Stimulated activated memory B cell treated with anti-CD40 and anti-IgM and Interleukin-4, amounts not matched to agents 10 μg/mL and 1 μg/mL and 100 μg/mL, for 72 hours (primary cell): ENCODE data around the gene STARD9.

Experiments used
- ATAC-seq: fragments of 150-1000 bp; cut with Tn5 transposase; 2 replicates; pipeline ENCODE4 v1.10.0; 2021
- H3K27ac Mint-ChIP-seq: one replicate; pipeline ENCODE4 v1.8.0; 2022; ENCODE audit warnings: mild to moderate bottlenecking, mixed read lengths
- H3K27me3 Mint-ChIP-seq: one replicate; pipeline ENCODE4 v1.8.0; 2022; ENCODE audit warnings: mixed read lengths
- H3K36me3 Mint-ChIP-seq: one replicate; pipeline ENCODE4 v1.8.0; 2022; ENCODE audit warnings: mixed read lengths
- H3K4me1 Mint-ChIP-seq: one replicate; pipeline ENCODE4 v1.8.0; 2022; ENCODE audit warnings: mixed read lengths
- H3K4me3 Mint-ChIP-seq: one replicate; pipeline ENCODE4 v1.8.0; 2022; ENCODE audit warnings: mild to moderate bottlenecking, moderate library complexity, mixed read lengths
- H3K9me3 Mint-ChIP-seq: one replicate; pipeline ENCODE4 v1.8.0; 2022; ENCODE audit warnings: mixed read lengths

The STARD9 gene

GRCh38 chr15:42732095-42732827, 156.9 kb downstream of the STARD9 start:
- peaks cover 21% of the 10 kb centered on the region for H3K4me1 Mint-ChIP-seq
- no peak overlapping the region for H3K27ac Mint-ChIP-seq
- no peak overlapping the region for H3K4me3 Mint-ChIP-seq
- no peaks in the 10 kb centered on the region for H3K27me3 Mint-ChIP-seq
- peaks cover 49% of the 10 kb centered on the region for H3K36me3 Mint-ChIP-seq
- no peaks in the 10 kb centered on the region for H3K9me3 Mint-ChIP-seq
- no peak for ATAC-seq

GRCh38 chr15:42733027-42733426, 157.6 kb downstream of the STARD9 start:
- Mint-ChIP-seq H3K4me1 (peaks cover 26% of the 10 kb centered on the region), H3K27ac (no peak overlapping the region), H3K9me3 (no peaks in the 10 kb centered on the region), H3K4me3 (no peak overlapping the region), H3K36me3 (peaks cover 42% of the 10 kb centered on the region), H3K27me3 (no peaks in the 10 kb centered on the region)
- no peak for ATAC-seq

- no peak overlapping the region for H3K4me3 Mint-ChIP-seq
- peaks cover 26% of the 10 kb centered on the region for H3K4me1 Mint-ChIP-seq
- no peak for ATAC-seq
- no peaks in the 10 kb centered on the region for H3K9me3 Mint-ChIP-seq
- no peaks in the 10 kb centered on the region for H3K27me3 Mint-ChIP-seq
- no peak overlapping the region for H3K27ac Mint-ChIP-seq
- H3K36me3 Mint-ChIP-seq = peaks cover 30% of the 10 kb centered on the region
Measured at GRCh38 chr15:42734076-42734672, 158.8 kb downstream of the STARD9 start.

GRCh38 chr15:42735382-42736165, 160.2 kb downstream of the STARD9 start:
- H3K9me3 Mint-ChIP-seq = no peaks in the 10 kb centered on the region
- H3K4me1 Mint-ChIP-seq = peaks cover 26% of the 10 kb centered on the region
- ATAC-seq = no peak
- H3K4me3 Mint-ChIP-seq = peak overlapping the region; percentile 76
- no peaks in the 10 kb centered on the region for H3K27me3 Mint-ChIP-seq
- peak overlapping the region; percentile 35 for H3K27ac Mint-ChIP-seq
- peaks cover 18% of the 10 kb centered on the region for H3K36me3 Mint-ChIP-seq

- peak; percentile 41 for ATAC-seq
- Mint-ChIP-seq H3K9me3 (no peaks in the 10 kb centered on the region), H3K27me3 (no peaks in the 10 kb centered on the region), H3K4me3 (peak overlapping the region; percentile 82), H3K36me3 (peaks cover 12% of the 10 kb centered on the region), H3K27ac (peak overlapping the region; percentile 35), H3K4me1 (peaks cover 26% of the 10 kb centered on the region)
Measured at GRCh38 chr15:42736178-42736792, 160.9 kb downstream of the STARD9 start.

- Mint-ChIP-seq H3K36me3 (peaks cover 5% of the 10 kb centered on the region), H3K9me3 (no peaks in the 10 kb centered on the region), H3K27me3 (no peaks in the 10 kb centered on the region), H3K4me1 (peaks cover 26% of the 10 kb centered on the region), H3K4me3 (peak within 1 kb of the TSS; percentile 82), H3K27ac (peak within 1 kb of the TSS; percentile 76)
- ATAC-seq = peak; percentile 97
Measured at GRCh38 chr15:42736793-42737528, 161.6 kb downstream of the STARD9 start, which contains the start of gene CDAN1. Gene CDAN1, minus strand, starts transcription at chr15:42737128. Its CDS starts 26 bp downstream, at chr15:42737102.

GRCh38 chr15:42737529-42738328, 162.3 kb downstream of the STARD9 start:
- Mint-ChIP-seq H3K4me1 (peaks cover 26% of the 10 kb centered on the region), H3K27me3 (no peaks in the 10 kb centered on the region), H3K9me3 (no peaks in the 10 kb centered on the region), H3K36me3 (peaks cover 2% of the 10 kb centered on the region), H3K4me3 (peak overlapping the region; percentile 82), H3K27ac (peak overlapping the region; percentile 76)
- no peak for ATAC-seq

- peaks cover 7% of the 10 kb centered on the region for H3K4me1 Mint-ChIP-seq
- no peak overlapping the region for H3K27ac Mint-ChIP-seq
- H3K4me3 Mint-ChIP-seq = no peak overlapping the region
- no peaks in the 10 kb centered on the region for H3K9me3 Mint-ChIP-seq
- H3K36me3 Mint-ChIP-seq = peaks cover 23% of the 10 kb centered on the region
- H3K27me3 Mint-ChIP-seq = no peaks in the 10 kb centered on the region
- no peak for ATAC-seq
Measured at GRCh38 chr15:42741710-42742109, 166.3 kb downstream of the STARD9 start.

- Mint-ChIP-seq H3K27ac (no peak overlapping the region), H3K9me3 (no peaks in the 10 kb centered on the region), H3K27me3 (no peaks in the 10 kb centered on the region), H3K36me3 (peaks cover 23% of the 10 kb centered on the region), H3K4me1 (peaks cover 7% of the 10 kb centered on the region), H3K4me3 (no peak overlapping the region)
- no peak for ATAC-seq
Measured at GRCh38 chr15:42742149-42742548, 166.7 kb downstream of the STARD9 start.

GRCh38 chr15:42744195-42744594, 168.8 kb downstream of the STARD9 start:
- Mint-ChIP-seq H3K27ac (no peak overlapping the region), H3K4me3 (no peak overlapping the region), H3K4me1 (no peaks in the 10 kb centered on the region), H3K9me3 (no peaks in the 10 kb centered on the region), H3K36me3 (peaks cover 28% of the 10 kb centered on the region), H3K27me3 (no peaks in the 10 kb centered on the region)
- ATAC-seq = no peak

GRCh38 chr15:42749266-42749665, 173.9 kb downstream of the STARD9 start:
- Mint-ChIP-seq H3K36me3 (peaks cover 64% of the 10 kb centered on the region), H3K4me1 (no peaks in the 10 kb centered on the region), H3K9me3 (peaks cover 9% of the 10 kb centered on the region), H3K4me3 (no peak overlapping the region), H3K27ac (no peak overlapping the region), H3K27me3 (no peaks in the 10 kb centered on the region)
- no peak for ATAC-seq

- Mint-ChIP-seq H3K4me3 (no peak overlapping the region), H3K36me3 (peaks cover 59% of the 10 kb centered on the region), H3K9me3 (peaks cover 9% of the 10 kb centered on the region), H3K4me1 (no peaks in the 10 kb centered on the region), H3K27ac (no peak overlapping the region), H3K27me3 (no peaks in the 10 kb centered on the region)
- ATAC-seq = no peak
Measured at GRCh38 chr15:42750306-42750705, 174.9 kb downstream of the STARD9 start.

- H3K4me1 Mint-ChIP-seq = no peaks in the 10 kb centered on the region
- H3K36me3 Mint-ChIP-seq = peaks cover 41% of the 10 kb centered on the region
- H3K9me3 Mint-ChIP-seq = peaks cover 24% of the 10 kb centered on the region
- no peaks in the 10 kb centered on the region for H3K27me3 Mint-ChIP-seq
- H3K4me3 Mint-ChIP-seq = no peak overlapping the region
- no peak overlapping the region for H3K27ac Mint-ChIP-seq
- ATAC-seq = no peak
Measured at GRCh38 chr15:42759093-42759492, 183.7 kb downstream of the STARD9 start.

- no peaks in the 10 kb centered on the region for H3K27me3 Mint-ChIP-seq
- H3K36me3 Mint-ChIP-seq = peaks cover 57% of the 10 kb centered on the region
- ATAC-seq = no peak
- no peaks in the 10 kb centered on the region for H3K4me1 Mint-ChIP-seq
- H3K27ac Mint-ChIP-seq = no peak overlapping the region
- no peak overlapping the region for H3K4me3 Mint-ChIP-seq
- H3K9me3 Mint-ChIP-seq = peaks cover 32% of the 10 kb centered on the region
Measured at GRCh38 chr15:42760759-42761158, 185.4 kb downstream of the STARD9 start.
